H9 (cell line): Measurements from ENCODE around the gene PDS5A. TPM values are rescaled to one million over a fixed set of nuclear protein-coding genes. Genes with fewer than 3 reads are reported as not detected.
A peak's percentile ranks its signal among the peaks of the same experiment; 100 is the strongest.

ENCODE experiments used
- DNase-seq: peaks from one replicate; pipeline ENCODE4 v3.0.0-alpha.2; 2017
- H2AFZ ChIP-seq: one replicate; pipeline ENCODE4 v1.6.1; 2013; ENCODE audit warnings: mild to moderate bottlenecking, low read length, control low read depth, moderate library complexity
- H2AK5ac ChIP-seq: 2 replicates; pipeline ENCODE4 v1.6.1; 2013; ENCODE audit warnings: low read length, control low read depth, mixed read lengths; ENCODE audit not compliant: insufficient read length
- H2BK120ac ChIP-seq: one replicate; pipeline ENCODE4 v1.6.1; 2013; ENCODE audit warnings: low read depth, mild to moderate bottlenecking, low read length, control low read depth, inconsistent platforms; ENCODE audit not compliant: poor library complexity, severe bottlenecking
- H2BK12ac ChIP-seq: 2 replicates; pipeline ENCODE4 v1.6.1; 2013; ENCODE audit warnings: low read length, control low read depth, mixed read lengths, low read depth; ENCODE audit not compliant: insufficient read length
- H2BK15ac ChIP-seq: 2 replicates; pipeline ENCODE4 v1.6.1; 2013; ENCODE audit warnings: low read depth, low read length, control low read depth
- H2BK20ac ChIP-seq: one replicate; pipeline ENCODE4 v1.6.1; 2013; ENCODE audit warnings: low read depth, mild to moderate bottlenecking, low read length, control low read depth, inconsistent platforms; ENCODE audit not compliant: poor library complexity, severe bottlenecking
- H2BK5ac ChIP-seq: 2 replicates; pipeline ENCODE4 v1.6.1; 2013; ENCODE audit warnings: low read length, control low read depth, mixed read lengths; ENCODE audit not compliant: insufficient read length
- H3K14ac ChIP-seq: 2 replicates; pipeline ENCODE4 v1.6.1; 2013; ENCODE audit warnings: low read length, control low read depth; ENCODE audit not compliant: insufficient read depth
- H3K18ac ChIP-seq: 2 replicates; pipeline ENCODE4 v1.6.1; 2013; ENCODE audit warnings: low read depth, mild to moderate bottlenecking, mixed read lengths, low read length, control low read depth; ENCODE audit not compliant: insufficient read length
- H3K23ac ChIP-seq: 2 replicates; pipeline ENCODE4 v1.6.1; 2013; ENCODE audit warnings: low read length, control low read depth, mixed read lengths, low read depth; ENCODE audit not compliant: insufficient read length
- H3K23me2 ChIP-seq: 2 replicates; pipeline ENCODE4 v1.6.1; 2013; ENCODE audit warnings: low read depth, mild to moderate bottlenecking, mixed read lengths, low read length, control low read depth; ENCODE audit not compliant: insufficient read length, poor library complexity, severe bottlenecking
- H3K27ac ChIP-seq: 2 replicates; pipeline ENCODE4 v1.5.1; 2013; ENCODE audit warnings: low read length, control low read depth, mixed read lengths, low read depth; ENCODE audit not compliant: insufficient read length
- H3K27me3 ChIP-seq: 2 replicates; pipeline ENCODE4 v1.6.1; 2013; ENCODE audit warnings: low read length, control low read depth, inconsistent platforms; ENCODE audit not compliant: insufficient read depth
- H3K4ac ChIP-seq: 2 replicates; pipeline ENCODE4 v1.6.1; 2013; ENCODE audit warnings: low read depth, mild to moderate bottlenecking, control low read depth, inconsistent platforms, low read length, moderate library complexity
- H3K4me1 ChIP-seq: 2 replicates; pipeline ENCODE4 v1.6.1; 2013; ENCODE audit warnings: low read length, control low read depth, inconsistent platforms; ENCODE audit not compliant: insufficient read depth
- H3K4me2 ChIP-seq: 2 replicates; pipeline ENCODE4 v1.6.1; 2013; ENCODE audit warnings: low read length, control low read depth, mixed read lengths; ENCODE audit not compliant: insufficient read length, insufficient read depth
- H3K56ac ChIP-seq: 2 replicates; pipeline ENCODE4 v1.6.1; 2013; ENCODE audit warnings: low read depth, mild to moderate bottlenecking, mixed read lengths, low read length, control low read depth; ENCODE audit not compliant: insufficient read length
- H3K79me1 ChIP-seq: 2 replicates; pipeline ENCODE4 v1.6.1; 2013; ENCODE audit warnings: low read depth, mild to moderate bottlenecking, moderate library complexity, low read length, control low read depth, inconsistent platforms; ENCODE audit not compliant: insufficient read depth, poor library complexity, severe bottlenecking
- H3K79me2 ChIP-seq: 2 replicates; pipeline ENCODE4 v1.6.1; 2013; ENCODE audit warnings: low read length, control low read depth, inconsistent platforms; ENCODE audit not compliant: insufficient read depth
- H3K9ac ChIP-seq: 2 replicates; pipeline ENCODE4 v1.6.1; 2013; ENCODE audit warnings: low read length, control low read depth, mixed read lengths; ENCODE audit not compliant: insufficient read length; ENCODE audit errors: extremely low read depth
- H3K9me3 ChIP-seq: one replicate; pipeline ENCODE4 v1.6.1; 2013; ENCODE audit warnings: low read depth, low read length, inconsistent platforms; ENCODE audit not compliant: control insufficient read depth
- H3T11ph ChIP-seq: one replicate; pipeline ENCODE4 v1.6.1; 2013; ENCODE audit warnings: mild to moderate bottlenecking, low read length, control low read depth, inconsistent platforms
- H4K20me1 ChIP-seq: one replicate; pipeline ENCODE4 v1.6.1; 2013; ENCODE audit not compliant: control insufficient read depth, insufficient read length, insufficient read depth
- H4K5ac ChIP-seq: 2 replicates; pipeline ENCODE4 v1.6.1; 2013; ENCODE audit warnings: low read depth, mild to moderate bottlenecking, mixed read lengths, low read length, control low read depth; ENCODE audit not compliant: insufficient read length
- H4K8ac ChIP-seq: replicated peaks from 2 replicates; pipeline ENCODE4 v1.6.1; 2013; ENCODE audit warnings: low read length, control low read depth, mixed read lengths, low read depth; ENCODE audit not compliant: insufficient read length
- H4K91ac ChIP-seq: 2 replicates; pipeline ENCODE4 v1.6.1; 2013; ENCODE audit warnings: low read depth, mild to moderate bottlenecking, moderate library complexity, mixed read lengths, low read length, control low read depth; ENCODE audit not compliant: insufficient read length
- H3K27ac Mint-ChIP-seq, 3 experiments: 2 replicates in 2 of 3; 3 replicates in 1 of 3; pipeline ENCODE4 v1.8.0; 2020 to 2021; ENCODE audit warnings: mixed read lengths in 3 of 3, mild to moderate bottlenecking in 1 of 3, moderate library complexity in 1 of 3
- H3K27me3 Mint-ChIP-seq: 2 replicates; pipeline ENCODE4 v1.8.0; 2021; ENCODE audit warnings: low read depth, mild to moderate bottlenecking, moderate library complexity, mixed read lengths
- H3K36me3 Mint-ChIP-seq, 3 experiments: 2 replicates in 2 of 3; 3 replicates in 1 of 3; pipeline ENCODE4 v1.8.0; 2020 to 2021; ENCODE audit warnings: low read depth in 3 of 3, mixed read lengths in 3 of 3; ENCODE audit not compliant: insufficient read depth in 1 of 3
- H3K4me1 Mint-ChIP-seq, 2 experiments: 2 replicates each; pipeline ENCODE4 v1.8.0; 2020; ENCODE audit warnings: mixed read lengths in 2 of 2
- H3K4me3 Mint-ChIP-seq, 2 experiments: 2 replicates in 1 of 2; 3 replicates in 1 of 2; pipeline ENCODE4 v1.8.0; 2020 to 2021; ENCODE audit warnings: mild to moderate bottlenecking in 2 of 2, mixed read lengths in 2 of 2, moderate library complexity in 1 of 2
- H3K9me3 Mint-ChIP-seq, 2 experiments: 2 replicates in 1 of 2; 3 replicates in 1 of 2; pipeline ENCODE4 v1.8.0; 2020; ENCODE audit warnings: mild to moderate bottlenecking in 2 of 2, mixed read lengths in 2 of 2, moderate library complexity in 1 of 2
- CTCF ChIP-seq: fragments of 200-600 bp; sonication (generic); conservative IDR thresholded peaks from 3 replicates; pipeline ENCODE4 v1.8.0; 2021; ENCODE audit warnings: antibody characterized with exemption, mild to moderate bottlenecking
- WGBS: extraction: QIAGEN DNeasy Blood & Tissue Kit; methylation state at CpG from one replicate; pipeline ENCODE4 v1.1.7; 2013; ENCODE audit warnings: missing lambda C conversion rate, low lambda C conversion rate, mixed read lengths; ENCODE audit not compliant: insufficient read length; ENCODE audit errors: extremely low coverage; 5-methylcytosine and 5-hydroxymethylcytosine counted together
- total RNA-seq: library from RNA; stranded (reverse); gene quantifications from 2 replicates; pipeline ENCODE4 v1.2.1, GENCODE V29; 2021

The PDS5A gene
- total RNA-seq, 1 experiment from 2014 or later = 65.4 TPM

DNA sequence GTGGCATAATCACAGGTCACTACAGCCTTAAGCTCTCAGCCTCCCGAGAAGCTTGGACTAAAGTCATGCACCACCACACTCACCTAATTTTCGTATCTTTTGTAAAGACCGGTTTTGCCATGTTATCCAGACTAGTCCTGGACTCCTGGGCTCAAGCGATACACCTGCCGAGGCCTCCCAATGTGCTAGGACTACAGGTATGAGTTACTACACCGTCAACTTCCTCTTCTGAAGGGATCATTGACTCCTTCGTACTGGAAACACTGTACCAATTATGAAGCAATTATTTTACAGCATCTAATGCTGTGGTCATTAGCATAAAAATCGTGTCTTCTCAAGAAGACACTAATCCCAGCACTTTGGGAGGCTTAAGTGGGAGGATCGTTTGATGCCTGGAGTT is 35.2 kb downstream of the PDS5A start:
- peak overlapping the region in 2 of 3 experiments; percentile 2 to 23; a peak in 2 of 7 replicates for H3K27ac Mint-ChIP-seq

More for the DNA sequence above, 35.2 kb downstream of the PDS5A start:
- H3K9me3 Mint-ChIP-seq = no peaks in the 10 kb centered on the region
- H4K8ac ChIP-seq = no peak overlapping the region
- no peak overlapping the region for H2BK120ac ChIP-seq
- DNase-seq = no peak
- H3K18ac ChIP-seq = no peak overlapping the region
- H3K79me1 ChIP-seq = peaks cover 10% of the 10 kb centered on the region
- peaks cover 29% of the 10 kb centered on the region; the same call in 1 of the 2 replicates for H3K79me2 ChIP-seq
- H3K27ac ChIP-seq = no peak overlapping the region
- H3K27me3 Mint-ChIP-seq = no peaks in the 10 kb centered on the region
- TF ChIP-seq CTCF = no peak
- no peak overlapping the region for H4K5ac ChIP-seq
- H3K23me2 ChIP-seq = no peaks in the 10 kb centered on the region
- no peaks in the 10 kb centered on the region for H3K27me3 ChIP-seq
- H3K4me2 ChIP-seq = no peak overlapping the region
- no peak overlapping the region for H3K14ac ChIP-seq
- peaks cover 30 to 47% of the 10 kb centered on the region in 2 experiments for H3K4me1 Mint-ChIP-seq
- H3K4ac ChIP-seq = no peak overlapping the region
- H3K23ac ChIP-seq = no peak overlapping the region
- H3K56ac ChIP-seq = no peak overlapping the region
- no peak overlapping the region for H2AFZ ChIP-seq
- no peak overlapping the region for H3K9ac ChIP-seq
- no peak overlapping the region for H2BK5ac ChIP-seq
- no peak overlapping the region for H2BK15ac ChIP-seq
- no peak overlapping the region for H2AK5ac ChIP-seq
- WGBS = no CpG with 5 or more reads among the region's 9 CpGs
- no peak overlapping the region for H4K91ac ChIP-seq
- no peak overlapping the region for H2BK20ac ChIP-seq
- H3K4me1 ChIP-seq = no peaks in the 10 kb centered on the region; the same call in 1 of the 2 replicates
- no peak overlapping the region for H3T11ph ChIP-seq
- no peaks in the 10 kb centered on the region for H4K20me1 ChIP-seq
- H3K36me3 Mint-ChIP-seq = peaks cover 0 to 9% (median 2%) of the 10 kb centered on the region in 3 experiments; a peak in 2 of 7 replicates
- H3K9me3 ChIP-seq = no peaks in the 10 kb centered on the region
- H2BK12ac ChIP-seq = no peak overlapping the region
- no peak overlapping the region for H3K4me3 Mint-ChIP-seq
